Mesodermal cell (in vitro differentiated cells): ENCODE data around the gene PIPOX. TPM values are rescaled to one million over a fixed set of nuclear protein-coding genes. Genes with fewer than 3 reads are reported as not detected.

Experiments
- H3K27ac ChIP-seq: 2 replicates; pipeline ENCODE4 v1.7.0; 2013; ENCODE audit warnings: mild to moderate bottlenecking, low read depth, low read length, moderate library complexity; ENCODE audit not compliant: severe bottlenecking
- H3K36me3 ChIP-seq: 2 replicates; pipeline ENCODE4 v1.7.1; 2013; ENCODE audit warnings: mild to moderate bottlenecking, low read length, moderate library complexity; ENCODE audit not compliant: control insufficient read depth, insufficient read depth
- H3K4me1 ChIP-seq: one replicate; pipeline ENCODE4 v1.7.1; 2013; ENCODE audit warnings: mild to moderate bottlenecking, low read length; ENCODE audit not compliant: insufficient read depth, control insufficient read depth, poor library complexity, severe bottlenecking
- H3K4me3 ChIP-seq: 2 replicates; pipeline ENCODE4 v1.7.0; 2013; ENCODE audit warnings: low read length, control low read depth, mild to moderate bottlenecking; ENCODE audit not compliant: insufficient read depth, poor library complexity, severe bottlenecking; ENCODE audit errors: extremely low read depth
- H3K9me3 ChIP-seq: 2 replicates; pipeline ENCODE4 v1.7.1; 2013; ENCODE audit warnings: mild to moderate bottlenecking, low read length, moderate library complexity; ENCODE audit not compliant: control insufficient read depth
- WGBS, 2 experiments: methylation state at CpG; one replicate each; pipeline ENCODE4 v1.1.5; 2013; ENCODE audit warnings: missing lambda C conversion rate in 2 of 2; ENCODE audit not compliant: insufficient coverage in 2 of 2; 5-methylcytosine and 5-hydroxymethylcytosine counted together
- polyA plus RNA-seq, 2 experiments: library from polyadenylated mRNA; stranded (reverse); fragments of 50-300 nt; gene quantifications; one replicate each; pipeline ENCODE4 v1.2.3, GENCODE V29; 2013

The PIPOX gene, protein sequence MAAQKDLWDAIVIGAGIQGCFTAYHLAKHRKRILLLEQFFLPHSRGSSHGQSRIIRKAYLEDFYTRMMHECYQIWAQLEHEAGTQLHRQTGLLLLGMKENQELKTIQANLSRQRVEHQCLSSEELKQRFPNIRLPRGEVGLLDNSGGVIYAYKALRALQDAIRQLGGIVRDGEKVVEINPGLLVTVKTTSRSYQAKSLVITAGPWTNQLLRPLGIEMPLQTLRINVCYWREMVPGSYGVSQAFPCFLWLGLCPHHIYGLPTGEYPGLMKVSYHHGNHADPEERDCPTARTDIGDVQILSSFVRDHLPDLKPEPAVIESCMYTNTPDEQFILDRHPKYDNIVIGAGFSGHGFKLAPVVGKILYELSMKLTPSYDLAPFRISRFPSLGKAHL
- 1.5 TPM for polyA plus RNA-seq (2013, experiment 1 of 2)
- polyA plus RNA-seq (2013, experiment 2 of 2): 1.9 TPM

DNA sequence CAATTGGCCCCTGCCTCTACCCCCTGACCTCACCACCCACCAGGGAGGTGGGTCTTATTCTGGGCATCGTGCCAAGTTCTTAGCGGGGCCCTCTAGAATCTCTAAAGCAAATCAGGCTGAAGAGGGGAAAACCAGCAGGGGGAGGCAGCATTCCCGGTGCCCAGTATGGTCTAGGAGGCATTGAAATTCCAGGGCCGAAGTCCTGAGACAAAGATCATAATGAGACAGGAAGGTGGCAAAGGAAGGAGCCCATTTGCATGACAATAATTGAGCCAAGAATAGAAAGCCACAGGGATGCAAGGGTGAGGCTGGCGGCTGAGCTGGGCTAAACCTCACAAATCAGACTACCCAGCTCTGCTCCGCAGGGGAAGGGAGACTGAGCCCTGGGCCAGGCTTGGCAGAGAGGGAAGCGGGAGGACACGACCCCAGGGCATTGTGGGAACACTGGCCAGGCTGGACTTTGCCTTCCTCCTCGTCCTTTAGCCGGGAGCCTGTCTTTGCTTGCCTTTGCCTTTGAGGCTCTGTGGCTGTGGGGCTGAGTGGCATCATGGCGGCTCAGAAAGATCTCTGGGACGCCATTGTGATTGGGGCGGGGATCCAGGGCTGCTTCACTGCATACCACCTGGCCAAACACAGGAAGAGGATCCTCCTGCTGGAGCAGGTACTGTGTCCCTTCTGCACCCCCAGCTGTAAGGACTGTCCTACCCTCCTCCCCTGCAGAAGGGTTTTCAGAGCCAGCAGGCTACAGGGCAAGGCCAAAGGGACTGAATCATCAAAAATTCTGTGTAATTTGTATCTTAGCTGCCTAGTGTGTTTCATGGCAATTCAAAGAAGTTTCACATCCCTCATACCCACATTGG, at the start of gene PIPOX:
TSS of gene PIPOX (plus strand) at position 463 of the 860 bp plus-strand sequence. CDS start at position 548, 85 bp downstream.
- H3K9me3 ChIP-seq: no peaks in the 10 kb centered on the region
- peaks cover 30% of the 10 kb centered on the region for H3K4me1 ChIP-seq
- H3K36me3 ChIP-seq: no peaks in the 10 kb centered on the region
- H3K27ac ChIP-seq: no peak within 1 kb of the TSS
- 27 to 36% methylated on average over 8 to 13 of the region's 13 CpGs for WGBS, 2 experiments
- no peak within 1 kb of the TSS for H3K4me3 ChIP-seq

DNA sequence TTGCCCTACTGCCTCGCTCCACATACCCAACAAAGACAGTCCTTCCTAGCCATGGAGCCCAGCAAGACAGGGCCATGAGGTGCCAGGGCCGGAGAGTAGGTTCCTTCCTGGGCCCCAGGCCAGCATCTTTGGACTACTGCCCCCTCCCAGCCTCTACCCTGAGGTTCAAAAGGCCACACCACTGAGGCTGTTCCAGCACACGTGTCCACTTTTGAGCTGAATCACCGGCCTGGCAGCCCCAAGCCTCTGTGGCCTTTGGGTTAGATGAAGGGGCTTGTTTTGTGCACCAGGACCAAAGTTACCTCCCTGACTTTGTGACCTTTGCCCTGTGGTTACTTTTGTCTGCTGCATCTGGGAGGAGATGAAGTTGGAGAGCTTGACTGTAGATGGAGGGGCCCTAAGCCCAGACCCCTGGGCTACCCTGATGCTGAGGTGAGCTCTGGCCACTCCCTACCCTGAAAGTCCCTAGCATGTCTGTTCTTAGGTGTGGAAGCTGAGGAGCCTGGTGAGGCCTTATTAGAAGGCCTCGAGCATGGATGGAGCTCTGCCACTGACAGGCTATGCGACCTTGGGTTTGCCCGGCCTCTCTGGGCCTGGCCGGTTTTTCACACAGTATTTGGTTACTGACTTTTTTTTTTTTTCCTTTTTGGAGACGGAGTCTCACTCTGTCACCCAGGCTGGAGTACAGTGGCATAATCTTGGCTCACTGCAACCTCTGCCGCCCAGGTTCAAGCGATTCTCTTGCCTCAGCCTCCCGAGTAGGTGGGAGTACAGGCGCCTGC, 49.1 kb upstream of the PIPOX start:
- Histone ChIP-seq H3K27ac (no peak overlapping the region), H3K4me3 (no peak overlapping the region), H3K36me3 (no peaks in the 10 kb centered on the region), H3K4me1 (peaks cover 5% of the 10 kb centered on the region), H3K9me3 (no peaks in the 10 kb centered on the region)
- WGBS, 2 experiments: 84 to 95% methylated on average over 6 to 13 of the region's 13 CpGs

DNA sequence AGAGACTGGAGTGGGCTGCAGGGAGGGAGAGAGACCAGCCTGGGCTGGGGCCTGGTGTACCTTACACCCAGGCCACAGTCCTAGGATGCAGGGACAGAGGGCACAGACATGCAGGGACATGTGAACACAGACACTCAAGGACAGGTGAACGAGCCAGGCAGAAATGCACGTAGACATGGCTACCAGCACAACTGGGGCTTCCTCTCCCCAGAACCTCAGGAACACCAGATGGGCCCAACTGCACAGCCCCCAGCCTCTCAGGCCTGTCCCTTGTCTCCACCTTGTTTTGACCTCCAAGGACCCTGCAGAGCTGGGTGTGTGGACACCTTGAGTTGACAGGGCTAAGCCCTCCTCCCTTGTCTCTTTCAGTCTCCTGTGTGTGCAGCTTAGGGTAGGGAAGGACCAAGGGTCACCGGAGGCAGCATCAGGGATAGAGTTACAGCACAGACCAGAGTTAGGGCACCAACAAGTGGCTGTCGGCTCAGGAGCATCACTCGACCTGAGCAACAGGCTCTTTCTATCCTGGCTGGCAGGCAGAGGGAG, 46.3 kb upstream of the PIPOX start:
- Histone ChIP-seq H3K9me3 (no peaks in the 10 kb centered on the region), H3K27ac (no peak overlapping the region), H3K36me3 (no peaks in the 10 kb centered on the region), H3K4me3 (no peak overlapping the region), H3K4me1 (peaks cover 9% of the 10 kb centered on the region)
- 67 to 71% methylated on average over 3 to 5 of the region's 5 CpGs for WGBS, 2 experiments

DNA sequence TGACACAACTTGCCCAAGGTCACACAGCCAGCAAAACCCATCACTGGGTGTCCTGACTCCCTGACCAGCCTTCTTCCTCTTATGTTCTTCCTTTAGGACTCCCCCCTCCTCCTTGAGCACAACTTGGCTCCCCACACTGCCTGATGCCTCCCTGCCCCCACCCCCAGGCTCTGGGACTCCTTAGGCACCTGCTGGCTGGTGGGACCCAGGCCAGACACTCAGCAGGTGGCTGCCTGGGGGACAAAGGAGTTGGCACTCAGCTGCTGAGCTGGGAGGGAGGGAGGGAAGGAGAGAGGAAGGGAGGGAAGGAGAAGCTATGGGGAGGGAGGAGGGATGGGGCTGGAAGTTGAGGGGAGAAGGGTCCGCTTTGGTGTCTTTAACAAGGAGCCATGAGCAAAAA, 45.1 kb upstream of the PIPOX start:
- H3K4me1 ChIP-seq: peaks cover 13% of the 10 kb centered on the region
- 89 to 90% methylated on average over 1 of the region's 1 CpG for WGBS, 2 experiments

DNA sequence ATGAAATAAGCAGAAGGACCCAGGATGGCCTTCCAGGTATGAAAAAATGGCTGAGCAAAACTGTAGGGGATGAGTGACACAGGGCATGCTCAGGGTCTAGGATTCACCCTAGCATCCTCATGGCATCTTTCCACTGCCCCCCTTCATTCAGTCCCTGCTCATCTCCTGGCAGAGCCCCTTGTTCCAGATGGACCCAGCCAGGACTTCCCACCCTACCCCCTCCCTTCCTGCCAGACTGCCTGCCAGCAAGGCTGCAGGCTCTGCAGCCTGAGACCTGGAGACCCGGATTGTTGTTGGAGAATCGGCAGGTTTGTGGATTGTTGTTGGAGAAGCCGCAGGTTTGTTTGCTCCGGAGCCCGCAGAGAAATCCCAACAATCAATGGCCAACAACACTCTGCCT, 43.7 kb upstream of the PIPOX start:
- peaks cover 13% of the 10 kb centered on the region for H3K4me1 ChIP-seq
- WGBS, 2 experiments: 60% methylated on average over 1 of the region's 5 CpGs; no CpG with 5 or more reads in 1 of the 2 experiments
- H3K36me3 ChIP-seq: no peaks in the 10 kb centered on the region
- H3K4me3 ChIP-seq: no peak overlapping the region
- no peaks in the 10 kb centered on the region for H3K9me3 ChIP-seq
- H3K27ac ChIP-seq: no peak overlapping the region

More for the DNA sequence above, 45.1 kb upstream of the PIPOX start:
- no peaks in the 10 kb centered on the region for H3K9me3 ChIP-seq
- no peak overlapping the region for H3K27ac ChIP-seq
- no peak overlapping the region for H3K4me3 ChIP-seq
- no peaks in the 10 kb centered on the region for H3K36me3 ChIP-seq

DNA sequence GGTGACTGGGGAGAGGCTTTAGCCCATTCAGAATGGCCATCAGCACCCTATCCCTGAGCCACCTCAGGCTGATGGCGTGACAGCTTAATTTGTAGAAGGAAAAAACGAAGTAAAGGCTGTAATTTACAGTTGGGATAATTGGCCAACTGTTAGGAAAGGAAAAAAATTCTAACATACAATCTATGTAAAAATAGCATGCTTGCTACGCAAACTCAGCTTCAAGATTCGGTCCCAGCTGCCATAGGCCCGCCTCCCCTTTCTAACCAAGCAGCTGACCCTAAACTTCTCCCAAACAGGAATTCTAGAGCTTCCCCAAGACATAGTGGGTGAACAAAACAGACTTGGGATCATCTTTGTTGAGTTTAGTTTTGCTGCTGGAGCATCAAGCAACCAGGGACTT, 42.0 kb upstream of the PIPOX start:
- 100% methylated on average over 2 of the region's 5 CpGs; no CpG with 5 or more reads in 1 of the 2 experiments for WGBS, 2 experiments
- H3K27ac ChIP-seq: no peak overlapping the region
- peaks cover 14% of the 10 kb centered on the region for H3K4me1 ChIP-seq
- H3K36me3 ChIP-seq: no peaks in the 10 kb centered on the region
- H3K9me3 ChIP-seq: no peaks in the 10 kb centered on the region
- H3K4me3 ChIP-seq: no peak overlapping the region

DNA sequence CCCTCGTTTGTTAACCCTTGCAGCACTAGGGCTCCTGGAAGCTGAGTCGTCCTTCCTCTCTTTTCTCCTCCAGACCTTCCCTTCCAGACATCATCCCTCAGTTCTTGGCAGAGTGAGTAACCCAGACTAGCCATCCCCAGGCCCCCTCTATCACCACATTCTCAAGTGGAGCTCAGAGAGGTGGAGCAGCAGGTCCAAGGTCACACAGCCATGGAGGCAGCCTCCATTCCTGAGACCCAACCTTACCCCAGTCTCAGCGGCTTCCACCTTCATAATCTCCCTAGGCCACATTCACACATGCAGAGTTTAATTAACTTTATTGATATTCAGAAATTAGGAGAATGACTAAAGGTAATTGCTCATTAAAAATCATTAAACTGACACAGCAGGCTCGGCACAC, 40.1 kb upstream of the PIPOX start:
- H3K36me3 ChIP-seq: no peaks in the 10 kb centered on the region
- H3K4me3 ChIP-seq: no peak overlapping the region
- 38 to 58% methylated on average over 3 of the region's 4 CpGs for WGBS, 2 experiments
- H3K27ac ChIP-seq: no peak overlapping the region
- H3K9me3 ChIP-seq: no peaks in the 10 kb centered on the region
- H3K4me1 ChIP-seq: peaks cover 24% of the 10 kb centered on the region

DNA sequence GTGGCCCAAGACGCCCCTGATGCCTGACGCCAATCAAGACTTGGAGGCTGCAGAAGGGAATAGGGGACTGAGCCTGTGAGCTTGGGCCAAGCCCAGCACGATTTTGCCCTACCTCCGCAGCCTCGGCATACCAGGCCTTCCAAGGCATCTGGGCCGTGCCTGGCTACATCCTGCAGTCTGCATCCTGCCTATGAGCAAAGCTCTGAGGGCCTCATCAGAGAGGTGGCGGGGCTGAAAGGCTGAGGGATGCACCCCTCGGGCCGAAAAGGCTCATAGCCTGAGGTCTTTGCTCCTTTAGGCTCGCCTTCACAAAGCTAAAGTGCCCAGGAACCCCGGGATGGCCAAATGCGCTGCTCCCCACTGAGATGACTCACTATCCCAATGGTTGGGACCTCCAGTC, 39.7 kb upstream of the PIPOX start:
- Histone ChIP-seq H3K9me3 (no peaks in the 10 kb centered on the region), H3K27ac (no peak overlapping the region), H3K36me3 (no peaks in the 10 kb centered on the region), H3K4me1 (peaks cover 24% of the 10 kb centered on the region), H3K4me3 (no peak overlapping the region)
- 68 to 74% methylated on average over 12 of the region's 12 CpGs for WGBS, 2 experiments

DNA sequence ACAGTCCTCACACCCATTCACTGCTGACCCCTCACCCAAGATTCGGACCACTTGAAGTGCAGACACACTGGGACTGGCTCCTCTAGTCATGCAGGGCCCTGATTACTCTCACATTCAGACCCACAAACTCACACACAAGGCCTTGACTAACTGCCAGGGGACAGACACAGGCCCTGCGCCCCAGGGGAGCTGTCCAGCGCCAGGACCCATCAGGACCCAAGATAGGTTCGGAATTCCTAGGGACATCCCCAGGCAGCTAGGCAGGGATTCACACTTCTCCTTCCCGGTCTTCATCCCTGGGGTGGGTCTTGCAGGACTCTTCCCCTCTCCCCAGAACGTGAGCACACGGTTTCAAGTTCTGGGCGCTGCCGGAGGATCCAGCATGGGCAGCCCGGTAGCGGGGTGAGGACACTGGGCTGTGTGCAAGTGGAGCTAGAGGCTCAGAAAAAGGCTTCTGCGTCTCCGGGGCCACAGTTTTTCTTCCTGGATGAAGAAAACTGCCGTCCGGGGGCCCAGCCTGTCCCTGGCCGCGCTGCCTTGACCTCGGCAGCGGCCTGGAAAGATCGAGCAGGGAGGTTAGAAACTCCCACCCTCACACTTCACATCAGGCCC, 38.8 kb upstream of the PIPOX start:
- H3K4me3 ChIP-seq: no peak overlapping the region
- H3K36me3 ChIP-seq: no peaks in the 10 kb centered on the region
- no peak overlapping the region for H3K27ac ChIP-seq
- H3K9me3 ChIP-seq: no peaks in the 10 kb centered on the region
- peaks cover 24% of the 10 kb centered on the region for H3K4me1 ChIP-seq
- 81 to 83% methylated on average over 13 to 15 of the region's 20 CpGs for WGBS, 2 experiments
